ENCODE results near the gene RASA3. TPM values are rescaled to one million over a fixed set of nuclear protein-coding genes. Genes with fewer than 3 reads are reported as not detected.

The RASA3 gene
- total and polyA plus RNA-seq, 2 of the 8 experiments (the other 6 are each of a cell fraction or from before 2014, with no cell fraction given), result 7.5 to 21.9 TPM

DNA sequence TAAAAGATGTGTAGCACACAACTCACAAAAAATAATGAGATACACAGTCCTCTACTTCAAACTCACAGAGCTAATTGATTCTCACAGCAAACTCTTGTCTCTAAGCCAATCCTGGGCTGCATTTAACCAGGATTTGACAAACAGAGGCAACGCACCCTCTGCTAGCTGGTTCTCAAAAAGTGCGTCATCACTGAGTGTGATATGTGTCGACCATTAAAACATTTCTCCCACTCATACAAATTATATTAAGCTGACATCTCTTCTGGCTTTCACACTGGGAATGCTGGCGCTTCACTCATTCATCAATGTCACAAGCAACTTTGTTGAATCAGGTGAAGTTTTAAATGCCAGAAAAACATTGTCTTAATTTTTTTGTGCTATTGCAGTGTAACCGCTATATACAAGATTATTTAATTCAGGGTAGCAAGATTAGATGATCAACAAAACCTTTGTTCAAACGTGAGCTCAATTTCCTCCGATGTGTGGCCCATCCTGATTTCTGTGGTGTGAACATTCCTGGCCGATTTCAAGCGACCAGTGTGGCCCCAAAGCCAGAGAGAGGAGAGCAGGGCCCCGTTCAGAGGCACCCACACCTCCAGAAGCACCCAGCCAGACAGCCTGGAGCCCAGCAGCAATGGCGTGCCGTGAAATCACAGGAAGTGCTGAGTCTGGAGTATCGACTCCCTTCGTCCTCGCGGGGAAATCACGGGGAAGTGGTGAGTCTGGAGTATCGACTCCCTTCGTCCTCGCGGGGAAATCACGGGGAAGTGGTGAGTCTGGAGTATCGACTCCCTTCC is 49.4 kb downstream of the RASA3 start (continued):
- TF ChIP-seq, protein P1, sequence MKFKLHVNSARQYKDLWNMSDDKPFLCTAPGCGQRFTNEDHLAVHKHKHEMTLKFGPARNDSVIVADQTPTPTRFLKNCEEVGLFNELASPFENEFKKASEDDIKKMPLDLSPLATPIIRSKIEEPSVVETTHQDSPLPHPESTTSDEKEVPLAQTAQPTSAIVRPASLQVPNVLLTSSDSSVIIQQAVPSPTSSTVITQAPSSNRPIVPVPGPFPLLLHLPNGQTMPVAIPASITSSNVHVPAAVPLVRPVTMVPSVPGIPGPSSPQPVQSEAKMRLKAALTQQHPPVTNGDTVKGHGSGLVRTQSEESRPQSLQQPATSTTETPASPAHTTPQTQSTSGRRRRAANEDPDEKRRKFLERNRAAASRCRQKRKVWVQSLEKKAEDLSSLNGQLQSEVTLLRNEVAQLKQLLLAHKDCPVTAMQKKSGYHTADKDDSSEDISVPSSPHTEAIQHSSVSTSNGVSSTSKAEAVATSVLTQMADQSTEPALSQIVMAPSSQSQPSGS (IDR thresholded peaks at IDR 0.05; ENCODE audit: low read length), result no peak
- TF ChIP-seq BACH1 (IDR thresholded peaks at IDR 0.05; ENCODE audit: low read length) (no peak), ASH2L (IDR thresholded peaks at IDR 0.05; ENCODE audit: low read length) (no peak), NANOG (IDR thresholded peaks at IDR 0.05; ENCODE audit: insufficient read depth, low read depth, low read length, poor library complexity, severe bottlenecking) (no peak), SIX5 (IDR thresholded peaks at IDR 0.05; ENCODE audit: low read depth, low read length) (no peak), KDM1A (IDR thresholded peaks at IDR 0.05; ENCODE audit: borderline replicate concordance, low read length) (no peak), EP300 (IDR thresholded peaks at IDR 0.05; ENCODE audit: borderline replicate concordance in 1 of 2, low read depth in 2 of 2, low read length in 2 of 2) (no peak)
